OCI-LY3 (cell line): ENCODE results near the gene DUSP7.

Source experiments
- EZH2phosphoT487 ChIP-seq: fragments of 200-600 bp; shearing (Covaris generic); IDR thresholded peaks from 2 replicates; pipeline ENCODE4 v1.6.1; 2018; ENCODE audit warnings: antibody characterized with exemption, mixed run types, low read depth
- TF ChIP-seq, protein P1 (sequence below): fragments of 200-600, 300-600 bp; sonication (generic); IDR thresholded peaks from 2 replicates; pipeline ENCODE4 v1.5.1; 2014; ENCODE audit warnings: antibody characterized with exemption, low read length, low read depth

DNA sequence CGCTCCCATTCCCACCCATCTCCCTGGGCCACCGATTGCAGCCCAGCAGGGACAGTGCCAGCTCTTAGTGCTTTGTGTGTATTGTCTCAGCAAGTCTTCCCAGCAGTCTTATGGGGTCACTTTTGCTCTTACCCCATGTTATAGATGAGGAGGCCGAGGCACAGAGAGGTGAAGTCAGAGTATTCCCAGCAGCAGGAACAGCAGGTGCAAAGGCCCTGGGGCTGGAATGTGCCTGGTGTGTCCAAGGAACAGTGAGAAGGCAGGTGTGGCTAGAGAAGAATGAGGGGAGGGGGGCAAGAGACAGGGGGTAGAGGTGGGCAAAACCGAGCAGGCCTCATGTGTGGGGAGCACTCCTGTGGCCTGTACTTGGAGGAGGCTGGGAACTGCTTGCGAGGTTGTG is 12.8 kb upstream of the DUSP7 start:
- TF ChIP-seq, protein P1, sequence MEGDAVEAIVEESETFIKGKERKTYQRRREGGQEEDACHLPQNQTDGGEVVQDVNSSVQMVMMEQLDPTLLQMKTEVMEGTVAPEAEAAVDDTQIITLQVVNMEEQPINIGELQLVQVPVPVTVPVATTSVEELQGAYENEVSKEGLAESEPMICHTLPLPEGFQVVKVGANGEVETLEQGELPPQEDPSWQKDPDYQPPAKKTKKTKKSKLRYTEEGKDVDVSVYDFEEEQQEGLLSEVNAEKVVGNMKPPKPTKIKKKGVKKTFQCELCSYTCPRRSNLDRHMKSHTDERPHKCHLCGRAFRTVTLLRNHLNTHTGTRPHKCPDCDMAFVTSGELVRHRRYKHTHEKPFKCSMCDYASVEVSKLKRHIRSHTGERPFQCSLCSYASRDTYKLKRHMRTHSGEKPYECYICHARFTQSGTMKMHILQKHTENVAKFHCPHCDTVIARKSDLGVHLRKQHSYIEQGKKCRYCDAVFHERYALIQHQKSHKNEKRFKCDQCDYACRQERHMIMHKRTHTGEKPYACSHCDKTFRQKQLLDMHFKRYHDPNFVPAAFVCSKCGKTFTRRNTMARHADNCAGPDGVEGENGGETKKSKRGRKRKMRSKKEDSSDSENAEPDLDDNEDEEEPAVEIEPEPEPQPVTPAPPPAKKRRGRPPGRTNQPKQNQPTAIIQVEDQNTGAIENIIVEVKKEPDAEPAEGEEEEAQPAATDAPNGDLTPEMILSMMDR: no peak
- TF ChIP-seq EZH2phosphoT487: no peak
